GM12801 (cell line): ENCODE results near the gene CTIF.

Source experiments
- CTCF ChIP-seq: IDR thresholded peaks from one replicate; pipeline ENCODE4 v1.5.1; 2011; ENCODE audit warnings: control low read depth; ENCODE audit not compliant: insufficient read length; ENCODE audit errors: extremely low read depth

The CTIF gene

GRCh38 chr18:48504819-48505218 is 34.0 kb upstream of the CTIF start:
- no peak for TF ChIP-seq CTCF

- no peak for TF ChIP-seq CTCF
These were observed 24.0 kb upstream of the CTIF start for GRCh38 chr18:48514786-48515185.

- no peak for TF ChIP-seq CTCF
These were observed 21.8 kb upstream of the CTIF start for GRCh38 chr18:48517048-48517447.

- no peak for TF ChIP-seq CTCF
These were observed 19.3 kb upstream of the CTIF start for GRCh38 chr18:48519431-48520100.

- no peak for TF ChIP-seq CTCF
These were observed 17.1 kb upstream of the CTIF start for GRCh38 chr18:48521723-48522122.

GRCh38 chr18:48525671-48526070 is 13.2 kb upstream of the CTIF start:
- no peak for TF ChIP-seq CTCF

GRCh38 chr18:48527461-48527860 is 11.4 kb upstream of the CTIF start:
- no peak for TF ChIP-seq CTCF
